H1 (cell line): ENCODE results near the gene ANXA7. TPM values are rescaled to one million over a fixed set of nuclear protein-coding genes. Genes with fewer than 3 reads are reported as not detected.

Experiments
- CEBPB ChIP-seq: IDR thresholded peaks from 2 replicates; pipeline ENCODE4 v1.6.1; 2012; ENCODE audit warnings: low read depth, low read length
- CHD7 ChIP-seq: fragments of 300-600 bp; sonication (generic); IDR thresholded peaks from 2 replicates; pipeline ENCODE4 v1.7.1; 2012; ENCODE audit warnings: low read length, moderate library complexity, mild to moderate bottlenecking, inconsistent platforms; ENCODE audit not compliant: insufficient replicate concordance
- CTBP2 ChIP-seq: IDR thresholded peaks from 2 replicates; pipeline ENCODE4 v1.7.0; 2011; ENCODE audit warnings: borderline replicate concordance, mild to moderate bottlenecking, moderate library complexity, mixed read lengths, low read length; ENCODE audit not compliant: insufficient read depth, insufficient read length
- GTF2F1 ChIP-seq: IDR thresholded peaks from 2 replicates; pipeline ENCODE4 v1.6.1; 2012; ENCODE audit warnings: low read depth, low read length, improper control_type of control experiment, borderline replicate concordance
- MAFK ChIP-seq: IDR thresholded peaks from 2 replicates; pipeline ENCODE4 v1.6.1; 2012; ENCODE audit warnings: low read depth, mild to moderate bottlenecking, improper control_type of control experiment, low read length
- MAX ChIP-seq: IDR thresholded peaks from 2 replicates; pipeline ENCODE4 v1.6.1; 2012; ENCODE audit warnings: inconsistent platforms
- POLR2A ChIP-seq, 2 experiments: IDR thresholded peaks; 1 replicate in 1 of 2; 2 replicates in 1 of 2; pipeline ENCODE4 v1.6.1; 2011; ENCODE audit warnings: low read depth in 2 of 2, low read length in 2 of 2, mild to moderate bottlenecking in 2 of 2; ENCODE audit errors: control extremely low read depth in 1 of 2
- POU5F1 ChIP-seq: IDR thresholded peaks from 2 replicates; pipeline ENCODE4 v1.6.1; 2011; ENCODE audit warnings: low read depth, mild to moderate bottlenecking, low read length, moderate library complexity
- RNF2 ChIP-seq: fragments of 200-900, 300-1000 bp; sonication (generic); IDR thresholded peaks from 2 replicates; pipeline ENCODE4 v1.7.1; 2016; ENCODE audit warnings: borderline replicate concordance, low read depth, mild to moderate bottlenecking, antibody characterized with exemption, low read length; ENCODE audit not compliant: poor library complexity, severe bottlenecking; ENCODE audit errors: missing control alignments
- SIX5 ChIP-seq: IDR thresholded peaks from 2 replicates; pipeline ENCODE4 v1.6.1; 2011; ENCODE audit warnings: mild to moderate bottlenecking, low read depth, low read length
- polyA plus RNA-seq, 7 experiments: library from polyadenylated mRNA; depleted of rRNA in 3 of 7; stranded (reverse) in 5 of 7; unstranded in 2 of 7; fragments of >200 nt in 5 of 7; fragments of 200-250 nt in 2 of 7; gene quantifications; 1 replicate in 5 of 7; 2 replicates in 1 of 7; 4 replicates in 1 of 7; pipeline versions ENCODE4 v1.2.1 to v1.2.3, GENCODE V29; 2011 to 2013; ENCODE audit warnings: missing spikeins in 2 of 7, mixed read lengths in 2 of 7
- total RNA-seq: library from RNA; stranded (reverse); fragmentation: NEBNext Ultra II Directional; extraction: Animal tissue kit (Norgen Biotek cat#: 25700); gene quantifications from 2 replicates; pipeline ENCODE4 v1.2.1, GENCODE V29; 2021

The ANXA7 gene
- total and polyA plus RNA-seq, 2 of the 8 experiments (the other 6 are each of a cell fraction or from before 2014, with no cell fraction given) = 37.1 to 63.6 TPM

GRCh38 chr10:73456187-73456890 lies 42.5 kb upstream of the ANXA7 start (continued):
- TF ChIP-seq CHD7 = no peak
- TF ChIP-seq POLR2A (IDR thresholded peaks at IDR 0.05; ENCODE audit: control extremely low read depth in 1 of 2, low read depth in 2 of 2, low read length in 2 of 2) = no peak
- TF ChIP-seq POU5F1 = no peak
- no peak for TF ChIP-seq CEBPB
- TF ChIP-seq MAX = no peak
- no peak for TF ChIP-seq SIX5
- no peak for TF ChIP-seq RNF2
- TF ChIP-seq GTF2F1 = no peak
- no peak for TF ChIP-seq CTBP2
- no peak for TF ChIP-seq MAFK
